Left ventricle myocardium inferior (tissue), 1 donor: Measurements from ENCODE around the gene MACROD1. TPM values are rescaled to one million over a fixed set of nuclear protein-coding genes. Genes with fewer than 3 reads are reported as not detected.

Experiments used
- DNase-seq: peaks from one replicate; pipeline ENCODE4 v3.0.0-alpha.2; 2020
- H3K27ac ChIP-seq: fragments of 200-600 bp; replicated peaks from 2 replicates; pipeline ENCODE4 v1.8.0; 2021
- H3K27me3 ChIP-seq: fragments of 200-600 bp; 2 replicates; pipeline ENCODE4 v1.8.0; 2021; ENCODE audit warnings: low read depth
- H3K36me3 ChIP-seq: fragments of 200-600 bp; 2 replicates; pipeline ENCODE4 v1.8.0; 2021
- H3K4me1 ChIP-seq: fragments of 200-600 bp; 2 replicates; pipeline ENCODE4 v1.8.0; 2021
- H3K4me3 ChIP-seq: fragments of 200-600 bp; 2 replicates; pipeline ENCODE4 v1.8.0; 2021; ENCODE audit warnings: mild to moderate bottlenecking, moderate library complexity
- H3K9me3 ChIP-seq: fragments of 200-600 bp; replicated peaks from 2 replicates; pipeline ENCODE4 v1.8.0; 2021
- intact Hi-C: fragments of 100-400 bp; cut with micrococcal nuclease; formaldehyde crosslinking; loops from one replicate; pipeline ENCODE4 v1.11.0; 2022
- total RNA-seq: library from RNA; stranded (reverse); fragmentation: NEBNext Ultra II Directional; extraction: Animal tissue kit (Norgen Biotek cat#: 25700); gene quantifications from one replicate; pipeline ENCODE4 v1.2.1, GENCODE V29; 2021
- TF ChIP-seq, protein P1 (sequence below): fragments of 200-600 bp; IDR thresholded peaks from 2 replicates; pipeline ENCODE4 v1.8.0; 2021; ENCODE audit warnings: antibody characterized with exemption, mild to moderate bottlenecking, borderline replicate concordance
- donor health status: DM: no; HTN: yes; CAD: no; lungs with severe emphysema.

Gene MACROD1
- total RNA-seq, 1 donor from 2014 or later, result 127 TPM

DNA sequence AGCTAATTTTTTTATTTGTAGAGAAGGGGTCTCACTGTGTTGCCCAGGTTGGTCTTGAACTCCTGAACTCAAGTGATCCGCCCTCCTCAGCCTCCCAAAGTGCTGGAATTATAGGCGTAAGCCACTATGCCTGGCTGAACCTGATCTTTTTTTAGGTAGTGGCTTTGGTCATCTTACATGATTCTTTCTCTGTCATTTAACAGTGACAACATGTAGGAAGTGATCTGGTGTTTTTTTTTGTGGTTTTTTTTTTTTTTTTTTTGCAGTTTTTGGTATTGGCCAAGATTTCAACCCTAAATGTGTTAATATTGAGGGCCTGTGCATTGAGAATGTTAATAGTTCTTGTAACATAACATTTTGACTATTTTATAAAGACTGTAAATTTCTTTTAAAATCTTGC lies 32.6 kb upstream of the MACROD1 start:
- Histone ChIP-seq H3K27ac (no peak overlapping the region), H3K4me1 (peaks cover 8% of the 10 kb centered on the region), H3K9me3 (no peaks in the 10 kb centered on the region), H3K4me3 (no peak overlapping the region), H3K36me3 (peaks cover 99% of the 10 kb centered on the region), H3K27me3 (no peaks in the 10 kb centered on the region)
- DNase-seq, result no peak
- intact Hi-C loops, result no loop called here
- TF ChIP-seq, protein P1, sequence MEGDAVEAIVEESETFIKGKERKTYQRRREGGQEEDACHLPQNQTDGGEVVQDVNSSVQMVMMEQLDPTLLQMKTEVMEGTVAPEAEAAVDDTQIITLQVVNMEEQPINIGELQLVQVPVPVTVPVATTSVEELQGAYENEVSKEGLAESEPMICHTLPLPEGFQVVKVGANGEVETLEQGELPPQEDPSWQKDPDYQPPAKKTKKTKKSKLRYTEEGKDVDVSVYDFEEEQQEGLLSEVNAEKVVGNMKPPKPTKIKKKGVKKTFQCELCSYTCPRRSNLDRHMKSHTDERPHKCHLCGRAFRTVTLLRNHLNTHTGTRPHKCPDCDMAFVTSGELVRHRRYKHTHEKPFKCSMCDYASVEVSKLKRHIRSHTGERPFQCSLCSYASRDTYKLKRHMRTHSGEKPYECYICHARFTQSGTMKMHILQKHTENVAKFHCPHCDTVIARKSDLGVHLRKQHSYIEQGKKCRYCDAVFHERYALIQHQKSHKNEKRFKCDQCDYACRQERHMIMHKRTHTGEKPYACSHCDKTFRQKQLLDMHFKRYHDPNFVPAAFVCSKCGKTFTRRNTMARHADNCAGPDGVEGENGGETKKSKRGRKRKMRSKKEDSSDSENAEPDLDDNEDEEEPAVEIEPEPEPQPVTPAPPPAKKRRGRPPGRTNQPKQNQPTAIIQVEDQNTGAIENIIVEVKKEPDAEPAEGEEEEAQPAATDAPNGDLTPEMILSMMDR, result no peak

DNA sequence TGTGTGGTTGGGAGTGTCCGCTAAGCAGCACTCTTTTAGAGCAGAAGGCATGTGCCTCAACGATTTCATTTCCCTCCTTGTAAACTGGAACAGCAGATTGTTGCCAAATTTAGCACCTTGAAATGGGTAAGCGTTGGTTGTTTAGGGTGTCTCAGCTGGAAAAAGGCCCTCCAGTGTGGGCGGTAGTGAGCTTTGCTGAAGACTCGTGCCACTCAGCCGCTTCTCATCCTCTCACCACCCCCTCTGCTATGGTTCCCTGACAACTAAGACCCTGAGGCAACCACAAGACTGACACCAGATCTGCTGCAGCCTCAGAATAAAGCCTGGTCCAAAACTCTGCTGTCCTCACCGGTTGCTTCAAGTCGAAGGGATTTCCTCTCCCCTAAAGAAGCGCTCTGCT lies 30.7 kb upstream of the MACROD1 start:
- H3K4me3 ChIP-seq, result no peak overlapping the region
- H3K4me1 ChIP-seq, result no peaks in the 10 kb centered on the region
- H3K9me3 ChIP-seq, result no peaks in the 10 kb centered on the region
- H3K36me3 ChIP-seq, result peaks cover 93% of the 10 kb centered on the region
- no peak for DNase-seq
- intact Hi-C loops, result no loop called here
- TF ChIP-seq, protein P1, result no peak
- H3K27ac ChIP-seq, result no peak overlapping the region
- no peaks in the 10 kb centered on the region for H3K27me3 ChIP-seq

DNA sequence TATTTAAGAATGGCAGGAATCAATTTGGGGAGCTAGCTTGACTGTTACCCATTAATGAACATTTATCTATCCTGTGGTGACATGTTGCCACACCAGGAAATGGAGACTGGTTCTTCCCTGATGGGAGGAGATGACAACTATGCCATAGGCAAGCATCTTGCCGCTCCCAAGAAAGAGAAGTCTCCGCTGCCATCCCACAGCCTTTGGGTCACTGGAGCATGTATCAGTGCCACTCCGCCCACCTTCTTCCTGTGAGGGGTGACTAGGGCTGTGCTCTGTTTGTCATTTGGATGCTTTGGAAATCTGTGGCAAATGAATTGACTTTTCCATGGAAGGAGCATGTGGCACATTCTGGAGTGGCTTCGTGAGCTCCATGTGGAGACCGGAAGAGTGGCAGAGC lies 26.5 kb upstream of the MACROD1 start:
- Histone ChIP-seq H3K4me3 (no peak overlapping the region), H3K9me3 (no peaks in the 10 kb centered on the region), H3K27me3 (no peaks in the 10 kb centered on the region), H3K27ac (no peak overlapping the region), H3K4me1 (peaks cover 4% of the 10 kb centered on the region), H3K36me3 (peaks cover 61% of the 10 kb centered on the region)
- no peak for DNase-seq
- TF ChIP-seq, protein P1, result no peak
- intact Hi-C loops, result no loop called here

DNA sequence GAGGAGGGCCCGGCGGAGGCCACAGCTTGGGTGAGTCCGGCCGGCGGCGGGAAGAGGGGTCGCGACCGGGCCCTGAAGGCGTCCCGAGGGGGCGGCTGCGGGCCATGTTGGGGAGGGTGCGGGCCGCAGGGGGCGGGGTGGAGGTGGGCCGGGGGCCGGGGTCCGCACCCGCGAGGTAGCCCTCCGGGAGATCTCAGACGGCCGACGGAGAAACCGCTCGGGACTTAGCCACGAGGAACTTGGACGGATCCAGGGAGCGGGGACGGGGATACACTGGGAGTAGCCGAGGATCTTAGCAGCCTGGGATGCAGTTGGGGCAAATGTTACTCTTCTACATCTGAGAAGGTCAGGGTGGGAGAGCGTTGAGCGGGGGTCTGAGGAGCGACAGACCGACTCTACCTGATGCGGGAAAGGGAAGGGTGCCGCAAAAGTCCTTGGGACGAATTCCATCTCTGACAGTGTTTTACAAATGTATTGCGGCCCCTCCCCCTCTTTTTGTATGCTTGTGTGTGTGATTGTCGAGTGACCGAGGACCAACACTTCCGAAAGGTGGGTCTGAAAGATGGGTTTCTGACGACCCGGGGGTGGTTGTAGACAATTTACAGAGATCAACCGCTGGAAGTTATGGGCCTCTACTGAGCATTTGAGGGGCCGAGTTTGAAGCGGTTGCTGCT lies 20.7 kb upstream of the MACROD1 start:
- peaks cover 42% of the 10 kb centered on the region for H3K4me1 ChIP-seq
- DNase-seq, result no peak
- H3K4me3 ChIP-seq, result no peak overlapping the region
- no peaks in the 10 kb centered on the region for H3K27me3 ChIP-seq
- H3K36me3 ChIP-seq, result peaks cover 10% of the 10 kb centered on the region
- intact Hi-C loops, result no loop called here
- H3K27ac ChIP-seq, result no peak overlapping the region
- TF ChIP-seq, protein P1, result no peak
- no peaks in the 10 kb centered on the region for H3K9me3 ChIP-seq

DNA sequence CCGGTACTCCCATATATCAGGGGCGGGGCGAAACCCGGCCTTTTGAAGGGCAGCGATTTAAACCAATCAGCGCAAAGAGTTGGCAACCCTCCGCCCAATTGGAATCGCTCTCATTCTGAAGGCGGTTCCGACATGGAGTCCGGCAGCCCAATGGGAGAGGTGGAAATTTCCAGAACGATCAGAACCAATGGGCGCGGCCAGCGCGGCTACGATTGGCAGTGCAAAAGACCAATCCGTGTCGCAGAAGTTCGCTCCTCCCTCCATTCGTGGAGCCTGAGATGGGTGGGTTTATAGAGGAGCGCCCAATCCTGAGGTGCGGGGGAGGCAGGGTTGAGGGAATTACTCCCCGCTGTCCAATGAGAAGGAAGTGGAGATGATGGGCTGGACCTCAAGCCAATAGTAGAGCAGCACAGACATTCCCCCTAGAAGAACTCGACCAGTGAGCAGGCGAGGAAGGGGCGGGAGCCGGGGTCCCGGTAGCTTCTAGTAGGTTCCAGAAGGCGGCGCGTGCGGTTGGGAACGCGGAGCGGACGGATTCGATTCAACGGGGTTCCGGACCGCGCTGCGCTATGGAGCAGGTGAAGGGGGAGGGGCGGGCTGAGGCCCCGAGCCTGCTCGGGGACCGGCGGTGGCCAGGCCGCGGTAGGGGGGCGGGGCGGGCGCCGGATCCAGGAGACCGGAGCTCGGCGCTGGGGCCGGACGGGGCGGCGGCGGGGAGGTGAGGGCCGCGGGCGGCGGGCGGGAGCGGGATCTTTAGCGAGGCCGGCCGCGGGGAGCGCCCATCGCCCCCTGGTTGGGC lies 20.0 kb upstream of the MACROD1 start, which contains the start of gene STIP1:
Gene STIP1 (plus strand): TSS at position 479 of the 799 bp plus-strand sequence. CDS start 91 bp downstream, at position 570.
- peaks cover 46% of the 10 kb centered on the region for H3K4me1 ChIP-seq
- TF ChIP-seq, protein P1, result peak; percentile 44
- DNase-seq, result peak; percentile 99
- peaks cover 10% of the 10 kb centered on the region for H3K36me3 ChIP-seq
- H3K27me3 ChIP-seq, result no peaks in the 10 kb centered on the region
- no peaks in the 10 kb centered on the region for H3K9me3 ChIP-seq
- peak within 1 kb of the TSS; percentile 98 for H3K27ac ChIP-seq
- intact Hi-C loops, result no loop called here
- H3K4me3 ChIP-seq, result peak within 1 kb of the TSS; percentile 82
